Measurements from ENCODE around the gene HTATIP2.
"Not testable (repeated sequence)": the region's sequence is repeated elsewhere in the genome, so short reads cannot be mapped to it uniquely, and the experiment has no call there.

The HTATIP2 gene

DNA sequence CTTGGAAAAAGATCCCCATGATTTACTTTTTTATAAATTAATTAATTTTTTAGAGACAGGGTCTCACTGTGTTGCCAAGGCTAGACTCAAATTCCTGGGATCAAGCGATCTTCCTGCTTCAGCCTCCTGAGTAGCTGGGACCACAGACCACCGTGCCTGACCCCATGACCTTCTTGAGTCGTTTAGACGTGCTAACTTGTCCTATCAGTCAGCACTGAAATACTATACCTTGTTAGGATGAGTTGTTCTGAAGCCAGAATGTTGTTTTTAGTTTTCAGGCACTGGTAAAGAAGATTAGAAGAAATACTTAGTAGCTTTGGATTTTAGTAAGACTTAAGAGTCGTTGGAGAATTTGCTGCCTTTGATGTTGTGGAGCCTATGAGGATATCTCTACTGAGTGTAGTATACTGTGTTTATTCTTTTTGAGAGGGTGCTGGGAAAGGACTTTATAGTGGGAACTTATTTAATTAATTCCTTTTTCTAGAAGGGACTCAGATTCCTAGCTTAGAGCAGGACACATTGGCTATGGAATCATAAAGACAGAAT lies 8.6 kb downstream of the HTATIP2 start:
- no peak for DNase-seq (ENCODE audit: low spot score)

DNA sequence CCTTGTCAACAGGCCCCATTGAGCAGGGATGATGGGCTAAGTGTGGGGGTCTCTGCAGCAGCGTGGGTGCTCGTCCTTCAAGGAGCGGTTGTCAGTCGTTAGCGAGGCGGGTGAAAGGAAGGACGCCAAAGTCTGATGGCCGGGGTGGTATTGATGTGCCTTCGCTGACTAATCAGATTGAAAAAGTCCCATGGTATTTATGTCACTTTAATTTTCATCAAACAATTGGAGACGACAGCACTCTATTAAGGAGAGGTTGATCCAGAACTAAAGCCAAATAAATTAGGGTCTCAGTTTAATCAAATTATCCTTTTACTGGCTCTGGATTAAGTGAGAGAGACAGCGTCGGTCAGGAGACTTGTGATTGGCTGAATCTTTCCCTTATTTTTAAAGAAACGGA lies 9.6 kb downstream of the HTATIP2 start:
- DNase-seq (ENCODE audit: low spot score) = no peak

GRCh38 chr11:20373568-20374209 lies 10.2 kb downstream of the HTATIP2 start:
- no peak for DNase-seq (ENCODE audit: low spot score)

GRCh38 chr11:20374741-20375300 lies 11.3 kb downstream of the HTATIP2 start:
- DNase-seq (ENCODE audit: low spot score) = no peak

- DNase-seq (ENCODE audit: low spot score) = no peak
These were observed 12.7 kb downstream of the HTATIP2 start for GRCh38 chr11:20376162-20376730.

DNA sequence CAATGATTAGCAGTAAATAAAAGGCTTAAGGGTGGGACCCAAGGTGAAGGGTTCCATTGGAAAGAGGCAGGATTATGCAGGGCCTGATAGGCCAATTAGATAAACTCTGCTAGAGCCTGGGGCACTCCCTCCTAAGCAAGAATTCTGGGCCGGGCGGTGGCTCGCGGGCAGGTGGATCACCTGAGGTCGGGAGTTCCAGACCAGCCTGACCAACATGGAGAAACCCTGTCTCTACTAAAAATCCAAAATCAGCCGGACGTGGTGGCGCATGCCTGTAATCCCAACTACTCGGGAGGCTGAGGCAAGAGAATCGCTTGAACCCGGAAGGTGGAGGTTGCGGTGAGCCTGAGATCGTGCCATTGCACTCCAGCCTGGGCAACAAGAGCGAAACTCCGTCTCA lies 22.5 kb downstream of the HTATIP2 start:
- not testable (repeated sequence) for DNase-seq (ENCODE audit: low spot score)

DNA sequence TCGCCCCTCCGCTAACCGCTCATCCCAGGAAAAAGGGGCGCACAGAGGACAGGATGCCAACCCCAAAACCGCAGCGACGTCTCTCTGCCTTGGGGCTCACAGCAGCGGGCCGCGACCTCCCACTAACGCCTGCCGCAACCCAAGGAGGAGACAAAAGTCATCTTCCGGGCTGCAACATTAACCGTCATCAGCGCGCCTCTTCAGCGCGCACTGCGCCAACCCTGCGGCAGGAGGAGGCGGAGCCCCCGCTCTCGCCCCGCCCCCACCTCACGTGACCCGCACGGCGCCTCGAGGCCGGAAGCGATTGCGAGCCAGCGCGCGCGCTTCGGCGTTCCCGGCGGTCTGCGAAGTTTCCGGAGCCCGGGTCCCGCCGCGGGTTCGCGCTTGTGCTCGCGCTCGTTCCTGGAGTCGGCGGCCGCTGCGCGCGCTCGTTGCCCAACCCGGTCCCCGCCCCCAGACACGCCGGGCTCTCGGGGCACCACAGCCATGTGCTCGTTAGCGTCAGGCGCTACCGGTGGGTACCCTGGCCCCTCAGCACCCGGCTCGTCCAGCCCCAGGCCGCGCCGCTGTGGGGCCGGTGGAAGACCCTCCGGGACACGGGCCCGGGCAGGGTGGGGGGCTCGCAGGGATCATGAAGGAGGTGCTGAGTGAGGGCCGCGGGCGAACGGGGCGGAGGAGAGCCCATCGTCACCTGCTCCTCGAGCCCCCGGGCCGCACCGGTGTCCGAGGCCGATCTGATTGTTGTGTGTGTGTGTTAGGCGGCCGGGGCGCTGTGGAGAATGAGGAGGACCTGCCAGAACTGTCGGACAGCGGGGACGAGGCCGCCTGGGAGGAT lies 24.0 kb downstream of the HTATIP2 start, which contains the start of gene PRMT3:
Gene PRMT3, plus strand, starts transcription at position 456 of the 835 bp plus-strand sequence. Its CDS starts 31 bp downstream, at position 487.
- DNase-seq (ENCODE audit: low spot score) = peak; percentile 97

GRCh38 chr11:20388096-20389055 lies 24.9 kb downstream of the HTATIP2 start:
- DNase-seq (ENCODE audit: low spot score) = no peak

DNA sequence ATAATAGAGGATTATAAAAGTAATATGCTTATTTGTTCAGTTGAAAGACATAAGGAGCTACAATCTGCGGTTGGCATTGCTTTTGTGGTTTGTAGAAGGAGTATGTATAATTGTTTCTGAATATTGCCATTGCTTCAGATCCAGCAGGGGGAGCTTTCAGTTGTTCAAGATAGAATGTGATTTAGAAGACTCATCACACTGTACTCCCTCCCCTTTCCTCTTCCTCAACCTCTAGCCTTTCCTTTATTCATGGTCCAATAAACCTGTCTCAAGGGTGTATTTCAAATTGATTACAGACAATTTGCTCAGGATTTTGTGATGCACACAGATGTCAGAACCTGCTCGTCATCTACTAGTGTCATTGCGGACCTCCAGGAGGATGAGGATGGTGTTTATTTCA lies 33.8 kb downstream of the HTATIP2 start:
- peak; percentile 37 for DNase-seq (ENCODE audit: low spot score)

DNA sequence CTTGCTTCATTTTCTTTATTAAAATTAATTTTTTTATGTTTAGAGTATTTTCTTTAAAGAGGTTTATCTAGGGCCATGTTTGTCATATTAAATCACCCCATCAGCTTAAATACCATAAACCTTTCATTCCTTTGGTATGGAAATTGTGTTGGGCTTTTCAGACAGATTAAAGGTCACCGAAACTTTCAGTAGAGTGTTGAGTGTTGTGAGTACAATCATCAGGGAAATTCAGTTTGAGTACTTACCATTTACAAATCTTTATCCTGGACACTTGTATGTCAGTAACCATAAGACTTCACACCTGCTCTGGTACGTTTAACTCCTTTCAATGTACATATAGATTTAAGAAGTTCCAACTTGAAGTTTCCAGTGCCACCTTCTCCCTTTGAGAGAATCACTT lies 36.0 kb downstream of the HTATIP2 start:
- DNase-seq (ENCODE audit: low spot score) = no peak

GRCh38 chr11:20403059-20403458 lies 39.5 kb downstream of the HTATIP2 start:
- no peak for DNase-seq (ENCODE audit: low spot score)

DNA sequence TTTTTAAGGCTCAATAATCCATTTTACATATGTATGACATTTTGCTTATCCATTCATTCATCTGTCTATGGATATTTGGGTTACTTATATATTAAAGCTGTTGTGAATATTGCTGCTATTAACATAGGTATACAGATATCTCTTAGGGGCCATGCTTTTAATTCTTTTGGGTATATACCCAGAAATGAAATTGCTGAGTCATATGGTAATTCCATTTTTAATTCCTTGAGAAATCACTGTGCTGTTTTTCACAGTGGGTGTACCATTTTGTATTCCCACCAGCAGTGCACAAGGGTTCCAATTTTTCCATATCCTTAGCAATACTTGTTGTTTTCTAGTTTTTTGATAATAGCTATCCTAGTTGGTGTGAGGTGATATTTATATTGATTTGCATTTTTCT lies 43.0 kb downstream of the HTATIP2 start:
- DNase-seq (ENCODE audit: low spot score) = no peak

GRCh38 chr11:20407344-20407743 lies 43.8 kb downstream of the HTATIP2 start:
- DNase-seq (ENCODE audit: low spot score) = no peak

DNA sequence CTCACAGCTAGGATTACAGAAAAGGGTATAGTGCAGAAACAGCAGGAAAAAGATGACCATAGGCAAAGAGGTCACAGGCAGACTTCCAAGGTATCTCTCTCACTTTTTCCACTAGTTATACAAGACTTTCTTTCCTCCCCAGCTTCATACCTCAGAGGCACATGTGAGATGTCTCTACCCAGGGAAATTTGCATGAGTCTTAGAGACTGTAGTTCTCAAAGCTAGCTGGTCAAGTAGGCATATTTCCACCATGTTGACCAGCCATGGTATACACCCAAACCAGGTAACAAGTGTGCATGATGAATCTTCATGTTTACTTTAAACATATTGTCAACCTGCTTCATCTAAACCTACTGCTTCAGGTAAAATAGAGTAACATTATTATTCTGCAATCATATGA lies 51.9 kb downstream of the HTATIP2 start:
- no peak for DNase-seq (ENCODE audit: low spot score)

GRCh38 chr11:20417771-20418170 lies 54.3 kb downstream of the HTATIP2 start:
- DNase-seq (ENCODE audit: low spot score) = no peak

DNA sequence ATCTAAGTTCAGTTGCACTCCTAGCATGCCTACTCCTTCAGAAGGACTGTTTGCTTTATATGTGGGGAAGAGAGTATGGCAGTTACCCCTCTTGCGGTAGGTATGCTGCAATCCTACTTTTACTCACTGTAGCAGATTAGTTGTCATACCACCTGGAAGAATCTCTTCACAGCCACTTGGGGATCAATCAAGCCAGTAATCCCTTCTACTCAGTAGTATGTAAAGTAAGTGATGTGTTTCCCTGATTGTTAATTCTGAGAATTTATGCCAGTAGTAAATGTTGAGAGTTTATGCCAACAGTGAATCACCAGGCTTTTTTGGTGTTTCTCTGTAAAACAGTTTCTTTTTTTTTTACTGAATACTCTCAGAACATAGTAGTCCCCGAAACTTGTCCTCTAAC lies 58.4 kb downstream of the HTATIP2 start:
- DNase-seq (ENCODE audit: low spot score) = no peak

GRCh38 chr11:20429216-20429615 lies 65.7 kb downstream of the HTATIP2 start:
- DNase-seq (ENCODE audit: low spot score) = no peak
